ENCODE results near the gene RAP1A. TPM values are rescaled to one million over a fixed set of nuclear protein-coding genes. Genes with fewer than 3 reads are reported as not detected.

The RAP1A gene
- total RNA-seq, 1 experiment from 2014 or later, result 50.9 TPM

DNA sequence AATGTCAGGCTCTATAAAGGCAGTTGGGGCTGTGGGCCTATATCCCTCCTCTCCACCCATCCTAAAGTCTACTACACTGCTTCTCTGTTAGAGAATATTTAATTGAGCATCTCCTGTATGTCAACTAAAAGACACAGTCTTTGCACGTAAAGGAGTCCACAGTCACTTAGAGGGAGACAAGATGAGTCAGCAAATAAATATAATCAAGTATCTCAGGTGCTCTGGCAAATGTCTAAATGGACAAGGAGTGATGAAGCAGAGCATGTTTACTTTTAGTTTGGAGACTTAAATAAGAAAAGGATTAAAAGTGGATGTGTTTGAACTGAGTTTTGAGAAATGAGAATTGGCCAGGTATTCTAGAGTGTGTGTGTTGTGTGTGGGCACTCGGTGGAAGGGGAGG lies 41.8 kb upstream of the RAP1A start:
- Histone ChIP-seq H3K4me3 (ENCODE audit: low read depth, low read length, poor library complexity, severe bottlenecking) (no peak overlapping the region), H3K4me1 (ENCODE audit: insufficient read depth, low read length, poor library complexity, severe bottlenecking) (no peaks in the 10 kb centered on the region), H3K9me3 (ENCODE audit: low read depth, low read length, poor library complexity, severe bottlenecking) (no peaks in the 10 kb centered on the region), H3K27ac (ENCODE audit: low read depth, low read length, poor library complexity, severe bottlenecking) (no peak overlapping the region), H3K36me3 (ENCODE audit: insufficient read depth, low read length, poor library complexity, severe bottlenecking) (no peaks in the 10 kb centered on the region), H3K27me3 (replicated peaks; ENCODE audit: insufficient read depth, low read depth, low read length, poor library complexity) (no peaks in the 10 kb centered on the region)
- intact Hi-C loops (cut with micrococcal nuclease; ENCODE audit: unreplicated experiment), result no loop called here
- no peak for DNase-seq (ENCODE audit: low spot score)
- no TSS peak for BruUV-seq (replicated peaks)
- ChIA-PET POLR2A (ENCODE audit: low non-redundant PET) (no interaction called here), CTCF (no interaction called here)
- TF ChIP-seq EZH2 (IDR thresholded peaks at IDR 0.05; ENCODE audit: borderline replicate concordance, low read depth, low read length, poor library complexity, severe bottlenecking), result no peak
- TF ChIP-seq, protein P1, sequence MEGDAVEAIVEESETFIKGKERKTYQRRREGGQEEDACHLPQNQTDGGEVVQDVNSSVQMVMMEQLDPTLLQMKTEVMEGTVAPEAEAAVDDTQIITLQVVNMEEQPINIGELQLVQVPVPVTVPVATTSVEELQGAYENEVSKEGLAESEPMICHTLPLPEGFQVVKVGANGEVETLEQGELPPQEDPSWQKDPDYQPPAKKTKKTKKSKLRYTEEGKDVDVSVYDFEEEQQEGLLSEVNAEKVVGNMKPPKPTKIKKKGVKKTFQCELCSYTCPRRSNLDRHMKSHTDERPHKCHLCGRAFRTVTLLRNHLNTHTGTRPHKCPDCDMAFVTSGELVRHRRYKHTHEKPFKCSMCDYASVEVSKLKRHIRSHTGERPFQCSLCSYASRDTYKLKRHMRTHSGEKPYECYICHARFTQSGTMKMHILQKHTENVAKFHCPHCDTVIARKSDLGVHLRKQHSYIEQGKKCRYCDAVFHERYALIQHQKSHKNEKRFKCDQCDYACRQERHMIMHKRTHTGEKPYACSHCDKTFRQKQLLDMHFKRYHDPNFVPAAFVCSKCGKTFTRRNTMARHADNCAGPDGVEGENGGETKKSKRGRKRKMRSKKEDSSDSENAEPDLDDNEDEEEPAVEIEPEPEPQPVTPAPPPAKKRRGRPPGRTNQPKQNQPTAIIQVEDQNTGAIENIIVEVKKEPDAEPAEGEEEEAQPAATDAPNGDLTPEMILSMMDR (conservative IDR thresholded peaks at IDR 0.05; ENCODE audit: low read depth, low read length), result no peak

DNA sequence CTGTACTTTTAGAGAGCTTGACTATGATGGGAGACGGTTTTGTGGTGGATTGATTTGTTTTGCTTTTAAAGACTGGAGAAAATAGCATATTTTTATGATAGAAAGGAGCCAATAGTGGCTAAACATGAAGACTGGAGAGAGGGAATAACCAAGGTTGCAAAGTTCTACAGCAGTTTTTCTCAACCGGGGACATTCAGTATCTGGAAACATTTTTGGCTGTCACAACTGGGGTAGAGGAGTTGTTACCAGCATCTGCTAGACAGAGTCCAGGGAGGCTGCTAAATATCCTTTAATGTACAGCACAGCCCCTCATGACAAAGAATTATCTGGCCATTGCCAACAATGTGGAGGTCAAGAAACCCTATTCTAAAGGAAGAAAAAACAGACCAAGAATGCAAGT lies 38.4 kb upstream of the RAP1A start:
- TF ChIP-seq EZH2 (IDR thresholded peaks at IDR 0.05; ENCODE audit: borderline replicate concordance, low read depth, low read length, poor library complexity, severe bottlenecking), result no peak
- TF ChIP-seq, protein P1 (conservative IDR thresholded peaks at IDR 0.05; ENCODE audit: low read depth, low read length), result no peak
- H3K9me3 ChIP-seq (ENCODE audit: low read depth, low read length, poor library complexity, severe bottlenecking), result no peaks in the 10 kb centered on the region
- no peak overlapping the region for H3K4me3 ChIP-seq (ENCODE audit: low read depth, low read length, poor library complexity, severe bottlenecking)
- intact Hi-C loops (cut with micrococcal nuclease; ENCODE audit: unreplicated experiment), result no loop called here
- no peaks in the 10 kb centered on the region for H3K4me1 ChIP-seq (ENCODE audit: insufficient read depth, low read length, poor library complexity, severe bottlenecking)
- H3K27ac ChIP-seq (ENCODE audit: low read depth, low read length, poor library complexity, severe bottlenecking), result no peak overlapping the region
- ChIA-PET CTCF (no interaction called here), POLR2A (ENCODE audit: low non-redundant PET) (no interaction called here)
- no peaks in the 10 kb centered on the region for H3K36me3 ChIP-seq (ENCODE audit: insufficient read depth, low read length, poor library complexity, severe bottlenecking)
- no TSS peak for BruUV-seq (replicated peaks)
- no peak for DNase-seq (ENCODE audit: low spot score)
- H3K27me3 ChIP-seq (replicated peaks; ENCODE audit: insufficient read depth, low read depth, low read length, poor library complexity), result no peaks in the 10 kb centered on the region

- TF ChIP-seq EZH2 (IDR thresholded peaks at IDR 0.05; ENCODE audit: borderline replicate concordance, low read depth, low read length, poor library complexity, severe bottlenecking), result no peak
- TF ChIP-seq, protein P1 (conservative IDR thresholded peaks at IDR 0.05; ENCODE audit: low read depth, low read length), result no peak
- intact Hi-C loops (cut with micrococcal nuclease; ENCODE audit: unreplicated experiment), result no loop called here
- no peak overlapping the region for H3K27ac ChIP-seq (ENCODE audit: low read depth, low read length, poor library complexity, severe bottlenecking)
- H3K4me3 ChIP-seq (ENCODE audit: low read depth, low read length, poor library complexity, severe bottlenecking), result no peak overlapping the region
- DNase-seq (ENCODE audit: low spot score), result no peak
- H3K9me3 ChIP-seq (ENCODE audit: low read depth, low read length, poor library complexity, severe bottlenecking), result no peaks in the 10 kb centered on the region
- no TSS peak for BruUV-seq (replicated peaks)
- H3K27me3 ChIP-seq (replicated peaks; ENCODE audit: insufficient read depth, low read depth, low read length, poor library complexity), result no peaks in the 10 kb centered on the region
- no peaks in the 10 kb centered on the region for H3K4me1 ChIP-seq (ENCODE audit: insufficient read depth, low read length, poor library complexity, severe bottlenecking)
- no peaks in the 10 kb centered on the region for H3K36me3 ChIP-seq (ENCODE audit: insufficient read depth, low read length, poor library complexity, severe bottlenecking)
- POLR2A ChIA-PET (ENCODE audit: low non-redundant PET), result no interaction called here
- CTCF ChIA-PET, result no interaction called here
Observed at GRCh38 chr1:111582016-111582415, 37.6 kb upstream of the RAP1A start.

All from A673 (cell line).